HFF-Myc (cell line): ENCODE data around the gene ECD.

Experiments used
- DNase-seq: peaks from one replicate; pipeline ENCODE4 v3.0.0-alpha.2; 2011; ENCODE audit warnings: low read depth; ENCODE audit errors: extremely low read depth
- H3K4me3 ChIP-seq: replicated peaks from 2 replicates; pipeline ENCODE4 v1.5.1; 2011; ENCODE audit warnings: low read depth, mild to moderate bottlenecking, control low read depth, low read length
- TF ChIP-seq, protein P1 (sequence below): IDR thresholded peaks from 2 replicates; pipeline ENCODE4 v1.5.1; 2012; ENCODE audit warnings: mild to moderate bottlenecking, low read depth, low read length, control low read depth; ENCODE audit errors: missing control alignments

The ECD gene

DNA sequence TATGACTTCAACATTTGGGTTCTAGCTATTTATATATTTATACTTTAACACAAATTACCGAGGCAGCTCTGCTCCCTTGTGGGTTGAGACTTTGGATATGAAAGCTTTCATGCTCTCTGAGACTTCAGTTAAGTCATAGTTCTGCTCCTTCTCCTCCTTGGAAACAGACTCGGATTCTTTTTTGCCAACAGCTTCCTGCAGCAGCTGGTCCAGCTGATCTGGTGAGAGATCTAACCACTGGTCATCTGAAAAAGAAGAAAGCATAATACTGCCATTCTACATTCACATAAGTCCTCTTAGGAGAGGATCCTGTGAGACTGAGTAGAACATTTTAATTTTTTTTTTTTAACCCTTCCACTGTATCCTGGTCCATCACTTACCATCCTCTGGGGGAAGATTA lies 28.6 kb downstream of the ECD start:
- no peak overlapping the region for H3K4me3 ChIP-seq
- DNase-seq = no peak
- TF ChIP-seq, protein P1, sequence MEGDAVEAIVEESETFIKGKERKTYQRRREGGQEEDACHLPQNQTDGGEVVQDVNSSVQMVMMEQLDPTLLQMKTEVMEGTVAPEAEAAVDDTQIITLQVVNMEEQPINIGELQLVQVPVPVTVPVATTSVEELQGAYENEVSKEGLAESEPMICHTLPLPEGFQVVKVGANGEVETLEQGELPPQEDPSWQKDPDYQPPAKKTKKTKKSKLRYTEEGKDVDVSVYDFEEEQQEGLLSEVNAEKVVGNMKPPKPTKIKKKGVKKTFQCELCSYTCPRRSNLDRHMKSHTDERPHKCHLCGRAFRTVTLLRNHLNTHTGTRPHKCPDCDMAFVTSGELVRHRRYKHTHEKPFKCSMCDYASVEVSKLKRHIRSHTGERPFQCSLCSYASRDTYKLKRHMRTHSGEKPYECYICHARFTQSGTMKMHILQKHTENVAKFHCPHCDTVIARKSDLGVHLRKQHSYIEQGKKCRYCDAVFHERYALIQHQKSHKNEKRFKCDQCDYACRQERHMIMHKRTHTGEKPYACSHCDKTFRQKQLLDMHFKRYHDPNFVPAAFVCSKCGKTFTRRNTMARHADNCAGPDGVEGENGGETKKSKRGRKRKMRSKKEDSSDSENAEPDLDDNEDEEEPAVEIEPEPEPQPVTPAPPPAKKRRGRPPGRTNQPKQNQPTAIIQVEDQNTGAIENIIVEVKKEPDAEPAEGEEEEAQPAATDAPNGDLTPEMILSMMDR = no peak

DNA sequence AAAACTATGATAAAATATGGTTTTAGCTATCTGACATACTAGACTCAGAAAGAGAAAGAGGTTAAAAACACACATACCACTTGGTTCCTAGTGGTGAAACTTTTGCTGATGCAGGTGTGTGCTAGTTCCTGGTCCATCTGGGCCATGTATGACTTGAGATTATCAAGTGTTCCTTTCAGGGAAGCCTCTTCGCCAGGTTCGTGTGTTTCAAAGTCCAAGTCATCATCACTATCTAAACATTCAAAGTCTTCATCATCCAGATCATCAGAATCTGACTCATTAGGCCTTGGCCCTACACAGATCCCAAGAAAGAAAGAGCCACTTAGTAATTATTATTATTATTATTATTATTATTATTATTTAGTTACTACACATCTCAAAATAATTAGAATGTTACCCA lies 31.2 kb downstream of the ECD start:
- no peak overlapping the region for H3K4me3 ChIP-seq
- TF ChIP-seq, protein P1 = no peak
- DNase-seq = no peak

DNA sequence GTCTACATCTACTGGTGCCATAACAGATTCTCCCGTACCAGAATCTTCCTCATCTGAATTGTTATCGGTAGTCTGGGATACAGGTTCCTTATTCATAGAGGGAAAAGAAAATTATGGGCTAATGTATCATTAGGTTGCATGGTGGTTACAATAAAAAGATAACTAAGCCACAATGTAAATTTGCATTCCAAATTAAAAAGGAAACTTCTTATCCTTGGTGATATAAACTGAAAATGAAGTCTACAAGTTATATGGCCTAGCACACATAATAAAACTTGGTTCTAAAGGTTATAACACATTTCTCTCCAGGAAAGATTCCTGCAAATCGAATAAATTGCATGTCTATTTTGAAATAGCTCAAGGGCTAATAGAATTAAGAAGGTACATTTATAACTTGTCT lies 33.1 kb downstream of the ECD start:
- H3K4me3 ChIP-seq = no peak overlapping the region
- DNase-seq = no peak
- TF ChIP-seq, protein P1 = no peak

DNA sequence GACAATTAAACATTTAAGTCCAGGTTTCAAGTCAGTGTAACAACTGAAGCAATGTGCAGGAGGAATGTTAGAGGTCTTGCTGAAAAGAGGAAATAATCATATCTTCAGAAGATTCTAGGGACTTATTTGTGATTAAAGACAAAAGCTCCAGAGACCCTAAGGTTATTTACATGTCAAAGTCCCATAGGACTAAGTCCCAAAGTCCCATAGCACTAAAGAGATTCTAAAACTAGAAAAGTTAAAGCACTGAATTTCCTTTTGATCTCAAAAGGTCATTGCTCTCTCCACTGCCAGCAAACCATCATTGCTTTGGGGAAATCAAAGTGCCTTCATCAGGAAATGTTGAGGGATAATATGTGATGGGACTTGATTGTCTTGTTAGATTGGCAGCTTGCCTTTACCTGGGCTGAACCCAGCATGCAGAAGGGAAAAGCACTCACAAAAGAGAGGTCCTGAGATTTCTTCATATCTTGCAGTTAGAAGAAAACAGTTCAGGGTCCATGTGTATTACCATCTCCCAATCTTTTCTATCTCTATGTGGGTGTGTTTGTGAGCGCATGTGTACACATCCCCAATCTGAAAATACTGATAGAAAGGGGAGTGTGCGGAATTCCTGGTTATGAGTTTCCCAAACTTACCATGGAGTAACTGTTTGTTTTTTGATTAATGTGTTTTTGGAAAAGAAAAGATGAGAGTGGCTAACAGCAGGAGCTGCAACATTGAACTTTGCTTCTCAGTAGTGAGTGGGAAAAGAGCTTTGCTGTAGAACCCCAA lies 35.7 kb downstream of the ECD start:
- H3K4me3 ChIP-seq = no peak overlapping the region
- TF ChIP-seq, protein P1 = no peak
- no peak for DNase-seq

DNA sequence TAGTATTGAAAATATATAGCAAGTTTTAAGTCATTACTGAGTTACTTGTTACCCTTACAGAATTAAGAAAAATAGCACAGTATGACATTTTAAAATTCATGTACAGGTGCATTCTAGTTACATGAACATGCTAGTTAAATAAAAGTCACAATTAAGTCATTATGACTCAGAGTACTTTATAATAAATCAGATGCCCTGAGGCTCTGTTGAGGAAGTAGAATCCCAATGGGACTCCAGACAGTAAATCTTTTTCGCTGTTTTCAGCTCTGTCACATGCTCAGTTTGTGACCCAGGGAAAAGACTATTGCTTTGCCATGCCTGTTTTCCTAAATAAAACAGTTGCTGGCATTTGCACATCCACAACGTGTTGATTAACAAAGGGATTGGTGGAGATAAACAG lies 36.5 kb downstream of the ECD start:
- no peak overlapping the region for H3K4me3 ChIP-seq
- TF ChIP-seq, protein P1 = no peak
- DNase-seq = no peak

DNA sequence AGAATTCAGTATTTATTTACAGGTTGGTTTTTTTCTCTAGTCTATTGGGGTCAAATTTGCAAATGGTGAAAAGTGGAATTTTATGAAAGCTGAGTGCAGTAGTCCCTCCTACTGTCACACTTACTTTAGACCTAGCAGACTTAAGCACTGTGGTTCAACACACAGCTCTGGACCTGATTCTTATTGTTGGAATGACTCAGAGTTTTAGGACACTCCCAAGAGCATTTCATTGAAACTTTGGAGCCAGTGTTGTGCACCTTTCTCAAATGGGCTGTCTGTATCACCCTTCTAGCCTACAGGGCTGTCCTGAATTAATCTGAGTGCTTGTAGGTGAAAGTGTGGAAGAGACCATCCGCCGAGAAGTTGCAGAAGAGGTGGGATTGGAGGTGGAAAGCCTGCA lies 41.5 kb downstream of the ECD start:
- no peak overlapping the region for H3K4me3 ChIP-seq
- TF ChIP-seq, protein P1 = no peak
- no peak for DNase-seq

DNA sequence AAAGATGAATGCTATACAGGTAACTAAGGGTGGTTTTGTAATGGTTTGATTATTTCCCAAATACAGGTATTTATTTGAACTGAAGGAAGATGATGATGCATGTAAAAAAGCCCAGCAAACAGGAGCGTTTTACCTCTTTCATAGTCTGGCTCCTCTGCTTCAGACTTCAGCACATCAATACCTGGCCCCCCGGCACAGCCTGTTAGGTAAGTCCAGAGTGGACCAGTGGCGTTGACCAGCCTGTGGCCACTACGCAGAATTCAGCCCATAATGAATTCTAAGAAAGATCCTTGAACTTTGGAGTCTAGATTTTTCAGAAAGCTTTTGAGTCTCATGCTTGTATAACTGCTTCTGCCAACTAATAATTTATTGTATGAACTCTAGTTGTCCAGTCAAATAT lies 47.9 kb downstream of the ECD start:
- H3K4me3 ChIP-seq = no peak overlapping the region
- no peak for DNase-seq
- TF ChIP-seq, protein P1 = no peak
